Naive B cell (primary cell): ENCODE measurements around the gene TASP1. TPM values are rescaled to one million over a fixed set of nuclear protein-coding genes. Genes with fewer than 3 reads are reported as not detected.
"Not testable (repeated sequence)": the region's sequence is repeated elsewhere in the genome, so short reads cannot be mapped to it uniquely, and the experiment has no call there.

Source experiments
- ATAC-seq, 2 donors: fragments of 150-1000 bp; cut with Tn5 transposase; 2 replicates each; pipeline ENCODE4 v1.10.0; 2021; ENCODE audit warnings: low read depth in 2 of 2, mild to moderate bottlenecking in 2 of 2, moderate library complexity in 2 of 2
- DNase-seq: peaks from one replicate; pipeline ENCODE4 v3.0.0; 2022
- H3K27ac Mint-ChIP-seq, 6 donors: one replicate each; pipeline ENCODE4 v1.8.0; 2020 to 2022; ENCODE audit warnings: mild to moderate bottlenecking in 6 of 6, mixed read lengths in 6 of 6, moderate library complexity in 5 of 6, inconsistent platforms in 2 of 6
- H3K27me3 Mint-ChIP-seq, 3 donors: one replicate each; pipeline ENCODE4 v1.8.0; 2021 to 2022; ENCODE audit warnings: mixed read lengths in 3 of 3, mild to moderate bottlenecking in 1 of 3
- H3K36me3 Mint-ChIP-seq, 2 donors: one replicate each; pipeline ENCODE4 v1.8.0; 2020 to 2022; ENCODE audit warnings: mixed read lengths in 2 of 2, inconsistent platforms in 1 of 2, mild to moderate bottlenecking in 1 of 2
- H3K4me1 Mint-ChIP-seq, 3 donors: one replicate each; pipeline ENCODE4 v1.8.0; 2020 to 2022; ENCODE audit warnings: mixed read lengths in 3 of 3, inconsistent platforms in 1 of 3, mild to moderate bottlenecking in 1 of 3, moderate library complexity in 1 of 3
- H3K4me3 Mint-ChIP-seq, 8 donors: one replicate each; pipeline ENCODE4 v1.8.0; 2020 to 2022; ENCODE audit warnings: mild to moderate bottlenecking in 8 of 8, mixed read lengths in 8 of 8, moderate library complexity in 8 of 8, inconsistent platforms in 2 of 8
- H3K9me3 Mint-ChIP-seq, 7 donors: one replicate each; pipeline ENCODE4 v1.8.0; 2020 to 2022; ENCODE audit warnings: mixed read lengths in 7 of 7, mild to moderate bottlenecking in 5 of 7, inconsistent platforms in 2 of 7, moderate library complexity in 1 of 7
- polyA plus RNA-seq, 6 donors: library from polyadenylated mRNA; unstranded; fragments of 300-500 nt; fragmentation: Illumina TruSeq; gene quantifications; one replicate each; pipeline ENCODE4 v1.2.3, GENCODE V29; 2021; ENCODE audit warnings: low read depth in 6 of 6

TASP1 gene
- polyA plus RNA-seq, 6 donors from 2014 or later = 12.8 to 20.7 (median 15.0) TPM

- peaks cover 11 to 27% of the 10 kb centered on the region in 2 donors for H3K36me3 Mint-ChIP-seq
- not testable (repeated sequence) for H3K4me1 Mint-ChIP-seq, DNase-seq, H3K27me3 Mint-ChIP-seq, H3K4me3 Mint-ChIP-seq, H3K9me3 Mint-ChIP-seq, ATAC-seq
- peak overlapping the region in 1 of 6 donors; percentile 80 for H3K27ac Mint-ChIP-seq
These were observed 11.2 kb downstream of the TASP1 start for GRCh38 chr20:13627525-13627924.

DNA sequence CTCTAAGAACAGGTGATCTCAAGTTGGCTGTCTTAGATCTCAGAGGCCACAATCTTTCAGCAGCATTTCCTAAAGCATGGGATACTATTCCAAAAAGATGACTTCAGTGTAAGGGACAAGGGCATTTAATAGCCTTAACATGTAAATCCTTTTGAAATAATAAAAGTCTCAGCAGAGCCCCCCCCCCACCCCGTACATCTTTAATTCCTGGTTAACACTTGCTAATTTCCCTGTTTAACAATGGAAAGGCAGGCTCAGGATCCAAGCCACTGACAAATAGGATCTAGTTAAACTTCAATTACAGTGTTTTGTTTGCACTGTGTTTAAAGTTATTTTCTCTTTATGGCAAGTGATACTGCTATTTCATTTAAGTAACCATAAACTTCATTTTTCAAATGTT lies 12.0 kb downstream of the TASP1 start:
- DNase-seq (no peak), ATAC-seq (no peak)
- Mint-ChIP-seq H3K27ac (peak overlapping the region in 1 of 6 donors; percentile 44), H3K9me3 (no peaks in the 10 kb centered on the region), H3K4me3 (no peak overlapping the region), H3K27me3 (no peaks in the 10 kb centered on the region), H3K36me3 (peaks cover 11 to 29% of the 10 kb centered on the region in 2 donors), H3K4me1 (peaks cover 3 to 8% (median 5%) of the 10 kb centered on the region in 3 donors)

GRCh38 chr20:13625304-13625979 lies 13.3 kb downstream of the TASP1 start:
- Mint-ChIP-seq H3K4me3 (no peak overlapping the region), H3K9me3 (no peaks in the 10 kb centered on the region), H3K4me1 (peaks cover 3 to 8% (median 5%) of the 10 kb centered on the region in 3 donors), H3K27ac (peak overlapping the region in 1 of 6 donors; percentile 75), H3K36me3 (peaks cover 11 to 29% of the 10 kb centered on the region in 2 donors), H3K27me3 (no peaks in the 10 kb centered on the region)
- ATAC-seq = no peak
- DNase-seq = no peak

- not testable (repeated sequence) for H3K4me3 Mint-ChIP-seq, H3K27me3 Mint-ChIP-seq, H3K9me3 Mint-ChIP-seq, ATAC-seq, H3K4me1 Mint-ChIP-seq, H3K27ac Mint-ChIP-seq, DNase-seq
- H3K36me3 Mint-ChIP-seq = peaks cover 0 to 12% of the 10 kb centered on the region in 2 donors
These were observed 19.3 kb downstream of the TASP1 start for GRCh38 chr20:13619415-13619814.

DNA sequence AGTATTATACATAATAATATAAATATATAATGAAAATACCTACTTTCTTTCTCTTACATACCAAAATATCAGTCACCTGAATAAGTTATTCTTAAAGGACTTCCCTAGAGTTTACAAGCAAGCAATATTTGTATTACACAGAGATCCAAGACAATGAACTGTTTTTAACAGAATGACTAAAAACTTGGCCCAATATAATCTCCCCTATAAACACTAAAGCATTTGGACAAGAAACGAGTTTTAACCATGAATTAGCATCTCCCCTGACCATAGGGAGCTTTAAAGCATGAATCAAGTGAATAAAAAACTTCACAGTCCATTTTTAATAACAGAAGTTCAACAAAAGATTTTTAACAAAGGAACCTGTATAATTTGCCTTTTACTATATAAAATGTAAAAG lies 20.3 kb downstream of the TASP1 start:
- not testable (repeated sequence) for H3K4me3 Mint-ChIP-seq, H3K4me1 Mint-ChIP-seq, H3K27ac Mint-ChIP-seq, H3K27me3 Mint-ChIP-seq, ATAC-seq, H3K9me3 Mint-ChIP-seq, DNase-seq
- H3K36me3 Mint-ChIP-seq = peaks cover 0 to 12% of the 10 kb centered on the region in 2 donors

- H3K4me1 Mint-ChIP-seq, ATAC-seq, H3K36me3 Mint-ChIP-seq: not testable (repeated sequence)
These were observed 21.1 kb downstream of the TASP1 start for GRCh38 chr20:13617585-13617984.

GRCh38 chr20:13616713-13617112 lies 22.0 kb downstream of the TASP1 start:
- H3K4me1 Mint-ChIP-seq, ATAC-seq, H3K9me3 Mint-ChIP-seq, DNase-seq, H3K4me3 Mint-ChIP-seq, H3K27ac Mint-ChIP-seq, H3K36me3 Mint-ChIP-seq, H3K27me3 Mint-ChIP-seq: not testable (repeated sequence)

More at GRCh38 chr20:13617585-13617984, 21.1 kb downstream of the TASP1 start:
- not testable (repeated sequence) for H3K9me3 Mint-ChIP-seq, H3K4me3 Mint-ChIP-seq, DNase-seq, H3K27ac Mint-ChIP-seq, H3K27me3 Mint-ChIP-seq

- Mint-ChIP-seq H3K4me1 (peaks cover 0 to 2% (median 0%) of the 10 kb centered on the region in 3 donors), H3K36me3 (peaks cover 0 to 6% of the 10 kb centered on the region in 2 donors), H3K27me3 (no peaks in the 10 kb centered on the region), H3K9me3 (no peaks in the 10 kb centered on the region), H3K4me3 (no peak overlapping the region), H3K27ac (no peak overlapping the region)
- no peak for DNase-seq
- no peak for ATAC-seq
These were observed 24.8 kb downstream of the TASP1 start for GRCh38 chr20:13613917-13614316.

DNA sequence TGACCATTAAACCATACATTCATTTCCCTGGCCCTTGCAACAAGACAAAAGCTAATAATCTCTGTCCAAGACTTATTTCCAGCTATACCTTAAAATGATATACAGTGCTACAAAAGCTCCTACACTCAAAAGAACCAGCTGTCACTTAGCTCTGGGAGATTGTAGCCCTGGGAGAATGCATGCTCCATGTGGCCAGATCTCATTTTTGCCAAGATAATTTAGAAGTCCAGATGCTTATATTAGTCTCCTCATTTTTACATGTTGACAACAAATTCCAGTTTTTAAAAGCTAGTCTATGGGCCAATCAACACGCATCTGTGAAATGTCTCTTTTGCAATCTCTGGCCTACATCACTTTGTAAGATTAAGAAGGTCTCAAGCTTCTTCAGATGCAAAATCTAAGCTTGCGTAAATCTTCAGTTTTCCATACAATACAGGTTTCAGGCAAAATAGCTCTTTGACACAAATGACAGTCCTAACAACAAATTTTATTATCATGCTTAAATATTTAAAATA lies 27.1 kb downstream of the TASP1 start:
- Mint-ChIP-seq H3K4me3 (no peak overlapping the region), H3K4me1 (peaks cover 0 to 6% (median 0%) of the 10 kb centered on the region in 3 donors), H3K27me3 (no peaks in the 10 kb centered on the region), H3K36me3 (peaks cover 0 to 6% of the 10 kb centered on the region in 2 donors), H3K9me3 (no peaks in the 10 kb centered on the region), H3K27ac (no peak overlapping the region)
- DNase-seq (no peak), ATAC-seq (no peak)

- H3K36me3 Mint-ChIP-seq = peaks cover 0 to 8% of the 10 kb centered on the region in 2 donors
- H3K27me3 Mint-ChIP-seq = no peaks in the 10 kb centered on the region
- no peak for ATAC-seq
- no peaks in the 10 kb centered on the region for H3K9me3 Mint-ChIP-seq
- no peak overlapping the region for H3K27ac Mint-ChIP-seq
- H3K4me1 Mint-ChIP-seq = peaks cover 0 to 5% (median 0%) of the 10 kb centered on the region in 3 donors
- DNase-seq = peak; percentile 12
- H3K4me3 Mint-ChIP-seq = no peak overlapping the region
These were observed 28.5 kb downstream of the TASP1 start for GRCh38 chr20:13610184-13610583.

GRCh38 chr20:13608066-13608465 lies 30.7 kb downstream of the TASP1 start:
- Mint-ChIP-seq H3K27ac (no peak overlapping the region), H3K4me3 (no peak overlapping the region), H3K4me1 (peaks cover 0 to 9% (median 3%) of the 10 kb centered on the region in 3 donors), H3K9me3 (no peaks in the 10 kb centered on the region), H3K36me3 (peaks cover 8% of the 10 kb centered on the region in 2 donors), H3K27me3 (no peaks in the 10 kb centered on the region)
- no peak for ATAC-seq
- DNase-seq = no peak

GRCh38 chr20:13593423-13593822 lies 45.3 kb downstream of the TASP1 start:
- H3K36me3 Mint-ChIP-seq = peaks cover 8 to 11% of the 10 kb centered on the region in 2 donors
- H3K27ac Mint-ChIP-seq, ATAC-seq, H3K27me3 Mint-ChIP-seq, DNase-seq, H3K4me3 Mint-ChIP-seq: not testable (repeated sequence)
- H3K4me1 Mint-ChIP-seq = peaks cover 6 to 47% (median 10%) of the 10 kb centered on the region in 3 donors
- peaks cover 0 to 14% (median 0%) of the 10 kb centered on the region in 7 donors for H3K9me3 Mint-ChIP-seq

DNA sequence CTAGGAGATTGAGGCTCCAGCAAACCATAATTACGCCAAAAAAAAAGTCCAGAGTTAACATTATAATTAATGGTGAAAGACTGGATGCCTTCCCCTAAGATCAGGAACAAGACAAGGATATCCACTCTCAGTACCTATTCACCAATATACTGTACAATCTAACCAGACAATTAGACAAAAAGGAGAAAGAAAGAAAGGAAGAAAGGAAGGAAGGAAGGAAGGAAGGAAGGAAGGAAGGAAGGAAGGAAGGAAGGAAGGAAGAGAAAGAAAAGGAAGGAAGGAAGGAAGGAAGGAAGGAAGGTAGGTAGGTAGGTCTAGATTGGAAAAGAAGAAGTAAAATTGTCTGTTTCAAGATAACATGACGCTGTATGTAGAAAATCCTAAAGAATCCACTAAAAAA lies 50.7 kb downstream of the TASP1 start:
- no peak for DNase-seq
- H3K27ac Mint-ChIP-seq = peak overlapping the region in 4 of 6 donors; percentile 35 to 96 (median 74)

DNA sequence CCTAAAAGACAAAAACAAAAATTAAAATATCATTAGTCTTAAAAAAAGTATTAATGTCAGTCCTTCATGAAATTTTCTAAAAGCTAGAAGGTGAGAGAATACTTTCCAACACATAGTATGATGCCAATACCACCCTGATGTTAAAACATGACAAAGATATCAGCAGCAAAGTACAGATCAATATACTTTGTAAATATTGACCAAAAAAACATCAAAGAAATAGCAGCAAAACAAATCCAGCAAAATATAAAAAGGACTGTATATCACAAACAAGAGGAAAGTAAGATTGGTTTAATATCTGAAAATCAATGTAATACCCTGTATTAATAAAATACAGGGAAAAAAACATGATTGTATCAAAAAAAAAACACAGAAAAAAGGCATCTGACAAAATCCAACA lies 51.4 kb downstream of the TASP1 start:
- ATAC-seq (no peak), DNase-seq (no peak)
- Mint-ChIP-seq H3K4me1 (peaks cover 4 to 18% (median 8%) of the 10 kb centered on the region in 3 donors), H3K4me3 (no peak overlapping the region), H3K27me3 (no peaks in the 10 kb centered on the region), H3K36me3 (peaks cover 25 to 26% of the 10 kb centered on the region in 2 donors), H3K9me3 (peaks cover 5 to 22% (median 17%) of the 10 kb centered on the region in 7 donors), H3K27ac (peak overlapping the region in 1 of 6 donors; percentile 44)

More for the DNA sequence above, 50.7 kb downstream of the TASP1 start:
- Mint-ChIP-seq H3K27me3 (no peaks in the 10 kb centered on the region), H3K4me1 (peaks cover 8 to 24% (median 9%) of the 10 kb centered on the region in 3 donors), H3K36me3 (peaks cover 25 to 31% of the 10 kb centered on the region in 2 donors), H3K4me3 (no peak overlapping the region), H3K9me3 (peaks cover 5 to 22% (median 17%) of the 10 kb centered on the region in 7 donors)
- ATAC-seq = no peak
